GM12801 (cell line): ENCODE results near the gene GRM1.

Experiments
- CTCF ChIP-seq: IDR thresholded peaks from one replicate; pipeline ENCODE4 v1.5.1; 2011; ENCODE audit warnings: control low read depth; ENCODE audit not compliant: insufficient read length; ENCODE audit errors: extremely low read depth

The GRM1 gene

DNA sequence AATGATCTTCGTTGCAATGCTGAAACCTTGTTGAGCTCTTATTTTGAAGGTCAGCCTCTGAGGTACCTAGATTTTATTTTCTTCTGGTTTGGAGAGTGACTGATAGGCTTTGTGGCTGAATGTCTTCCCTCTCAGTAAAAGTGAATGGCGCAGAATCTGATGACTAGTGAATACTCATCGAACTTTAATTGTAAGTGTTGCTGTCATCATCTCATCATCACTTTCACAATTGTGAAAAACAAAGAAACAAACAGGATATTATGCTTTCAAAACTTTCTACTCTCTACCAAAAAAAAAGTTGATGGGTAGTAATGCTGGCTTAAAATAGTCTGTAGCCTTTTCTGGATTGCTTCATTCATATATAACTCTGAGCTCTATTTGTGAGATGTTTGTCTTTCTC is 275.3 kb downstream of the GRM1 start:
- no peak for TF ChIP-seq CTCF

GRCh38 chr6:146305092-146305491 is 276.2 kb downstream of the GRM1 start:
- TF ChIP-seq CTCF: no peak

- no peak for TF ChIP-seq CTCF
These were observed 277.1 kb downstream of the GRM1 start for GRCh38 chr6:146305951-146306350.

DNA sequence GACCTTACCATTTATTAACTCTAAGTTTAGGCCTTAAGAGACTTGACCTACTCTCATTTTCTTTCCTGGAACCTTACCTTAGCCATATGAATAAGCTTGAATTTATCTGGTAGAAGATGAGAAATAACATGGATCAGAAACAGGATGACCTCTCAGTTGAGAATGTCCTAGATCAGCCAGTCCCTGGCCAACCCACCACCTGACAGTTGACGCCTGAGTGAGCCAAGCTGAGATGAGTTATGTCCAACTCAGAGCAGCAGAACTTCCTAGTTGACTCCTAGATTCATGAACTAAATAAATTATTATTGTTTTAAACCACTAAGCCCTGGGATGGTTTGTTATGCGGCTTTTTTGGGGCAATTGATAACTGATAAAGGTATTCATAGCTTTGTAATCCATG is 281.8 kb downstream of the GRM1 start:
- TF ChIP-seq CTCF: no peak

DNA sequence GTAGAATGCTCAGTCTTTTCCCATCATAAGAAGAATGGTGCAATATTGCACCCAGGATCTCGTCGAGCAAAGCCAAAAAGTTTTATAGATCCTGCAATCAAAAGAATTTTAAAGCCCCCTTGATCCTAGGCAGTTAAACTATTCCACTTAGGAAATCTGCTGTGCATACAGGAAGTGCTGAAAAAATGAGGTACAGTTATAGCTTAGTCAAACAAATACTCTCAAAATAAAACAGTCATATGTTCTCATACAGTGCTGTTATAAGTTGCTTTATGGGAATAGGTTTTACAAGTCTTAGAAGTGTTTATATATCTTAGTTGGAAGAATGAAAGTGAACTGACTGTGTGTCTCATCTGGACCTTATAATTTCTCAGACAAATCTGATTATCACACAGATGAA is 282.2 kb downstream of the GRM1 start:
- no peak for TF ChIP-seq CTCF

DNA sequence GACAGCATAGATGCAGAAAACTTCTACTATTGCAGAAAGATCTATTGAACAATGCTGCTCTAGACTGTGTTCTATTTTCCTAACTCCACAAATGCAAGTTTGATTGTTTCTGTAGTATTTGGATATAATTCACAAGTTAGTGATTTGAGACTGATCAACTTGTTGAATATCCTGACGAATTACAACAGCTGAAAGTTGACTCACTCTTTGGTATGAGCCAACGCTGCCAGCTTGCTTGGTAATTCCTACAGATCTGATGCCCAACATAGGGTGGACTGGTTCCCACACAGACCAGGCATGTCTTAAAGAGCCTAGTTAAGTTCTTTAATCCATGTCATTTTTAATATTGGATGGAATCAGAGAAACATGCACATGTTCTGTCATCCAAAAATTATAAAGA is 283.7 kb downstream of the GRM1 start:
- TF ChIP-seq CTCF: no peak

GRCh38 chr6:146315381-146316174 is 286.7 kb downstream of the GRM1 start:
- no peak for TF ChIP-seq CTCF
